ENCODE measurements around the gene UMPS. TPM values are rescaled to one million over a fixed set of nuclear protein-coding genes. Genes with fewer than 3 reads are reported as not detected.

UMPS gene
- total and polyA plus RNA-seq, 2 experiments from 2014 or later, result 29.8 to 38.7 TPM

GRCh38 chr3:124768812-124769211 is 38.6 kb downstream of the UMPS start:
- no peaks in the 10 kb centered on the region for H3K9me2 ChIP-seq (ENCODE audit: insufficient read depth)
- no peak overlapping the region for H3K27ac ChIP-seq
- in situ Hi-C loops (cut with MboI), result no loop called here

DNA sequence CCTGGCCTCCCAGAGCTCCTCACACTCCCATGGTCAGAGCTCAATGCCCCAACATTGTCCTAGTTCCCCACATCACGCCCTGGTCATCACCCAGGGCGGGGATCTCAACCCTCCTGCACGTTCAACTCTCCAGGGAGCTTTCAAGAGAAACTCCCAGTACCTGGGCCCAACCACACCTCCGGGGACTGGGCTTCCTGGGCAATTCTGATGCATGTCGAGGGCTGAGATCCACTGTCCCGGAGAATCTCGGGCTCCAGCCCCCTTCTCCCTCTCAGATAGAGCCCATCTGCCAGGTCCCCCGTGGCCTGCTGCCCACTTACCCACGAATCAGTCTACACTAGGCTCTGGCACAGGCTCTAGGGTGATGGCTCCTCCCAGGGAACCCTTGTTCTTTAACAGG is 39.2 kb downstream of the UMPS start:
- Histone ChIP-seq H2AFZ (no peak overlapping the region), H3K4me3 (no peak overlapping the region), H3K27me3 (replicated peaks; ENCODE audit: insufficient read depth) (no peaks in the 10 kb centered on the region), H3K4me1 (ENCODE audit: insufficient read depth) (peaks cover 22% of the 10 kb centered on the region), H3F3A (ENCODE audit: insufficient read depth) (peaks cover 24% of the 10 kb centered on the region), H3K36me3 (ENCODE audit: low read depth) (peaks cover 28% of the 10 kb centered on the region; the same call in 1 of the 2 replicates), H3K79me2 (ENCODE audit: insufficient read depth) (no peaks in the 10 kb centered on the region), H4K20me1 (ENCODE audit: insufficient read depth) (no peaks in the 10 kb centered on the region), H3K9me3 (ENCODE audit: low read depth) (no peaks in the 10 kb centered on the region), H3K9me2 (ENCODE audit: insufficient read depth) (no peaks in the 10 kb centered on the region), H3K9ac (no peak overlapping the region), H3K4me2 (ENCODE audit: unreplicated experiment) (no peak overlapping the region), H3K27ac (no peak overlapping the region)
- WGBS, 2 experiments (ENCODE audit: low coverage in 1 of 2, low lambda C conversion rate in 2 of 2, missing lambda C conversion rate in 2 of 2), result 87 to 91% methylated on average over 8 to 9 of the region's 9 CpGs
- TF ChIP-seq EZH2phosphoT487 (IDR thresholded peaks at IDR 0.05; ENCODE audit: insufficient read depth, low read depth) (no peak), EZH2 (IDR thresholded peaks at IDR 0.05; ENCODE audit: insufficient read depth, poor library complexity, severe bottlenecking) (no peak)
- no peak for DNase-seq
- in situ Hi-C loops (cut with MboI), result no loop called here

More at GRCh38 chr3:124768812-124769211, 38.6 kb downstream of the UMPS start:
- H3K9me3 ChIP-seq (ENCODE audit: low read depth), result no peaks in the 10 kb centered on the region
- H4K20me1 ChIP-seq (ENCODE audit: insufficient read depth), result no peaks in the 10 kb centered on the region
- DNase-seq, result peak; percentile 64
- H3K79me2 ChIP-seq (ENCODE audit: insufficient read depth), result no peaks in the 10 kb centered on the region
- H3K4me3 ChIP-seq, result no peak overlapping the region
- no peak overlapping the region for H2AFZ ChIP-seq
- peaks cover 33% of the 10 kb centered on the region; the same call in 1 of the 2 replicates for H3K36me3 ChIP-seq (ENCODE audit: low read depth)
- no peak overlapping the region for H3K9ac ChIP-seq
- H3K4me1 ChIP-seq (ENCODE audit: insufficient read depth), result peaks cover 16% of the 10 kb centered on the region
- 53 to 57% methylated on average over 7 of the region's 7 CpGs for WGBS, 2 experiments (ENCODE audit: low coverage in 1 of 2, low lambda C conversion rate in 2 of 2, missing lambda C conversion rate in 2 of 2)
- H3F3A ChIP-seq (ENCODE audit: insufficient read depth), result peaks cover 22% of the 10 kb centered on the region
- H3K27me3 ChIP-seq (replicated peaks; ENCODE audit: insufficient read depth), result no peaks in the 10 kb centered on the region
- H3K4me2 ChIP-seq (ENCODE audit: unreplicated experiment), result no peak overlapping the region
- TF ChIP-seq EZH2 (IDR thresholded peaks at IDR 0.05; ENCODE audit: insufficient read depth, poor library complexity, severe bottlenecking) (no peak), EZH2phosphoT487 (IDR thresholded peaks at IDR 0.05; ENCODE audit: insufficient read depth, low read depth) (no peak)

DNA sequence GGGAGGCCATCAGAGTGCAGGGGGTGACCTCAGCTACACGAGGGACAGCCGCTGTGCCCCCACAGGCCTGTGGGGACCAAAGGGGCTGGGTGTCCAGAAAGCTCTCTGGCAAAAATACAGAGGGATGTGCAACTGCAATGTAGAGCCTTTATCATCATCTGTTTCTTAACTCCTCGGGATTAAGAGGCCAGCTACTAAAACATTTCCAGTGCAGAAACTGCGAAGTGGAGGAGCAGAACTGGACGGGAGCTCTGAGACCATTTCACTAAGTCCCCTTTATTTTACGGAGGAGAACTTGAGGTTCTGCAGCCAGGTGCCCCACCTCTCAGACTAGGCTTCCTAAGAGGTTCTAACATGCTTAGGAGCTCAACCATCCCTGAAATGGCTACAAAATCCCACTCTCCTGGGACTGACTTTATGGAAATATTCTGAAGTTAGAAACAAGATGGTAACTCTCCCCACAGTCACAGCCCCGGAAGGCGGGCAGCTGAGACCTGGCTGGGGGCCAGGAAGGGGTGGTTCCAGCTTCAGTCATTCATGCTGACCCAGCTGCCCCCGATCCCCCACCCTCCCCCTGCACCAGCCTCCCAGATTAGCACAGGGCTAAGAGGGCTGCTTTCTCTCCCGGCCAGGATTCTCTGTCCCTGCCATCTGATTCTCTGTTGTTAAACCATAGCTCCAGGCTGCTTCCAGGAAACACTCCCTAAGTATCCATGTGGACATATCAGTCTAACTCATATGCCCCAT is 40.3 kb downstream of the UMPS start:
- Histone ChIP-seq H4K20me1 (ENCODE audit: insufficient read depth) (no peaks in the 10 kb centered on the region), H3K27ac (no peak overlapping the region), H3K4me1 (ENCODE audit: insufficient read depth) (peaks cover 29% of the 10 kb centered on the region), H3K9ac (no peak overlapping the region), H3K9me2 (ENCODE audit: insufficient read depth) (no peaks in the 10 kb centered on the region), H3K79me2 (ENCODE audit: insufficient read depth) (0 out of 2 replicates have a peak, but pooled peaks cover under 1% of the 10 kb centered on the region), H3K4me3 (no peak overlapping the region), H2AFZ (no peak overlapping the region), H3F3A (ENCODE audit: insufficient read depth) (peaks cover 32% of the 10 kb centered on the region), H3K27me3 (replicated peaks; ENCODE audit: insufficient read depth) (no peaks in the 10 kb centered on the region), H3K9me3 (ENCODE audit: low read depth) (no peaks in the 10 kb centered on the region), H3K4me2 (ENCODE audit: unreplicated experiment) (no peak overlapping the region), H3K36me3 (ENCODE audit: low read depth) (peaks cover 21% of the 10 kb centered on the region; the same call in 1 of the 2 replicates)
- TF ChIP-seq EZH2 (IDR thresholded peaks at IDR 0.05; ENCODE audit: insufficient read depth, poor library complexity, severe bottlenecking) (no peak), EZH2phosphoT487 (IDR thresholded peaks at IDR 0.05; ENCODE audit: insufficient read depth, low read depth) (no peak)
- DNase-seq, result no peak
- in situ Hi-C loops (cut with MboI), result no loop called here
- WGBS, 2 experiments (ENCODE audit: low coverage in 1 of 2, low lambda C conversion rate in 2 of 2, missing lambda C conversion rate in 2 of 2), result 86 to 88% methylated on average over 9 to 10 of the region's 10 CpGs

- Histone ChIP-seq H3K36me3 (ENCODE audit: low read depth) (peaks cover 21% of the 10 kb centered on the region; the same call in 1 of the 2 replicates), H3K79me2 (ENCODE audit: insufficient read depth) (peaks cover 5% of the 10 kb centered on the region; the same call in 1 of the 2 replicates), H3F3A (ENCODE audit: insufficient read depth) (peaks cover 32% of the 10 kb centered on the region), H3K27ac (no peak overlapping the region), H3K4me3 (no peak overlapping the region), H4K20me1 (ENCODE audit: insufficient read depth) (no peaks in the 10 kb centered on the region), H3K4me2 (ENCODE audit: unreplicated experiment) (no peak overlapping the region), H3K9me3 (ENCODE audit: low read depth) (no peaks in the 10 kb centered on the region), H3K27me3 (replicated peaks; ENCODE audit: insufficient read depth) (no peaks in the 10 kb centered on the region), H3K9ac (no peak overlapping the region), H3K9me2 (ENCODE audit: insufficient read depth) (no peaks in the 10 kb centered on the region), H2AFZ (no peak overlapping the region), H3K4me1 (ENCODE audit: insufficient read depth) (peaks cover 29% of the 10 kb centered on the region)
- 92% methylated on average over 2 of the region's 2 CpGs for WGBS, 2 experiments (ENCODE audit: low coverage in 1 of 2, low lambda C conversion rate in 2 of 2, missing lambda C conversion rate in 2 of 2)
- no peak for DNase-seq
- TF ChIP-seq EZH2phosphoT487 (IDR thresholded peaks at IDR 0.05; ENCODE audit: insufficient read depth, low read depth) (no peak), EZH2 (IDR thresholded peaks at IDR 0.05; ENCODE audit: insufficient read depth, poor library complexity, severe bottlenecking) (no peak)
- in situ Hi-C loops (cut with MboI), result no loop called here
These were observed 40.8 kb downstream of the UMPS start for GRCh38 chr3:124771083-124771445.

All from GM23248 (cell line).